ENCODE results near the gene RAVER1.
A peak's percentile ranks its signal among the peaks of the same experiment; 100 is the strongest.
"Not testable (repeated sequence)": the region's sequence is repeated elsewhere in the genome, so short reads cannot be mapped to it uniquely, and the experiment has no call there.

Gene RAVER1

GRCh38 chr19:10332965-10333757, at the start of gene RAVER1:
RAVER1 (minus strand) TSS chr19:10333529; CDS start chr19:10333507, 22 bp downstream.
- peak; percentile 99 for DNase-seq

GRCh38 chr19:10383223-10383499, 49.8 kb upstream of the RAVER1 start:
- not testable (repeated sequence) for DNase-seq

GRCh38 chr19:10380313-10381102, 47.2 kb upstream of the RAVER1 start, which contains the start of gene TYK2:
TYK2 (minus strand) TSS chr19:10380572; CDS start chr19:10378406, 2,166 bp downstream.
- peak; percentile 100 for DNase-seq

DNA sequence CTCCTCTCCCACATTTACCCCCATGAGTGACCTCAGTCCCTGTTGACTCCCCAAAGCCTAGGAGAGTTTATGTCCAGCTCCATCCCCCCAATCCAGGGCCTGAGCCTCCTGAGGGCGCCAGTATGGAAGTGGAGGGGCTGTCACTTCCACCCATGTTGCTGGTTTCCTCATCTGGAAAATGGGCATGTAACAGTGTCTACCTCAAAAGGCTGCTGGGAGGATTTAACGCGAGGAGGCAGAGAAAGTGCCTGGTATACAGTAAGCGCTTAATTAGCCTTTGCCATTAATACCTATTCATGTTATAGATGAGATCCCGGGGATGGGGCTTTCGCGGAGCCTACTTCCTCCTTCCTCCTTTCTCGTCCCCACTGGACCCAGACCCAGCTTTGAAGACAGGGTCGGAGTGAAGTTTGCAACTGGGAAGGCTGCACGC, 46.6 kb upstream of the RAVER1 start:
- DNase-seq: no peak

GRCh38 chr19:10378124-10378523, 44.8 kb upstream of the RAVER1 start:
- DNase-seq: no peak

DNA sequence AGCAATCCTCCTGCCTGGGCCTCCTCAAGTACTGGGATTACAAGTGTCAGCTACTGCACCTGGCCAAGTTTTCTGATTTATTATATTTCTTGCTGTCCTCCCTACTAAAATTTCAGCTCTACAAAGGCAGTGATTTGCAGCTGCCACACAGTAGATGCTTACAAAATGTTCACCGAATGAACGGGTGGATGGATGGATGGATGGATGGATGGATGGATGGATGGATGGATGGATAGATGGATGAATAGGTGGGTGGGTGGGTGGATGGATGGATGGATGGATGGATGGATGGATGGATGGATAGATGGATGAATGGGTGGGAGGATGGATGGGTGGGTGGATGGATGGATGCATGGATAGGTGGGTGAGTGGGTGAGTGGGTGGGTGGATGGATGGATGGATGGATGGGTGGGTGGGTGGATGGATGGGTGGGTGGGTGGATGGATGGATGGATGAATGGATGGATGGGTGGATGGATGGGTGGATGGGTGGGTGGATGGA, 43.9 kb upstream of the RAVER1 start:
- DNase-seq: not testable (repeated sequence)

DNA sequence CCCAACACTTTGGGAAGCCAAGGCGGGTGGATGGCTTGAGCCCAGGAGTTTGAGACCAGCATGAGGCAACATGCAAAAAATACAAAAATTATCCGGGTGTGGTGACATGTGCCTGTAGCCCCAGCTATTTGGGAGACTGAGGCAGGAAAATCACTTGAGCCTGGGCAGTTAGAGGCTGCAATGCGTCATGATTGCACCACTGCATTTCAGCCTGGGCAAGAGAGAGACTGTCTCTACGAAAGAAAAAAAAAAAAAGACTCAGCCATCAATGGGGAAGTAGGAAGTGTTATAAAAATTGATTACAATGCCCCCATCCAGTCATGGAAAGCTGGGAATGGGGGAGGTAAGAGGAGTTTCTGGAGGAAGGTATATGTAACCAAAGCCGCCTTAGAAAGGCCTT, 41.6 kb upstream of the RAVER1 start:
- DNase-seq: no peak

DNA sequence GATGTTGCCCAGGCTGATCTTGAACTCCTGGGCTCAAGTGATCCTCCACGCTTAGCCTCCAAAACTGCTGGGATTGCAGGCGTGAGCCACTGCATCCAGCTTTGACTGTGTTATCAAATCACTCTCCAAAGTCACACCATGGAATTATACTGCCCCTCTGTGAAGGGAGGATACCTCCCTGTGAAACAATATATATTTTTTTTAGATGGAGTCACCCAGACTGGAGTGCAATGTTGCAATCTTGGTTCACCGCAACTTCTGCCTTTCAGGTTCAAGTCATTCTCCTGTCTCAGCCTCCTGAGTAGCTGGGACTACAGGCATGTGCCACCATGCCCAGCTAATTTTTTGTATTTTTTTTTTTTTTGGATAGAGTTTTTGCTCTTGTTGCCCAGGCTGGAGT, 39.4 kb upstream of the RAVER1 start:
- no peak for DNase-seq

GRCh38 chr19:10368101-10368803, 34.9 kb upstream of the RAVER1 start:
- no peak for DNase-seq

DNA sequence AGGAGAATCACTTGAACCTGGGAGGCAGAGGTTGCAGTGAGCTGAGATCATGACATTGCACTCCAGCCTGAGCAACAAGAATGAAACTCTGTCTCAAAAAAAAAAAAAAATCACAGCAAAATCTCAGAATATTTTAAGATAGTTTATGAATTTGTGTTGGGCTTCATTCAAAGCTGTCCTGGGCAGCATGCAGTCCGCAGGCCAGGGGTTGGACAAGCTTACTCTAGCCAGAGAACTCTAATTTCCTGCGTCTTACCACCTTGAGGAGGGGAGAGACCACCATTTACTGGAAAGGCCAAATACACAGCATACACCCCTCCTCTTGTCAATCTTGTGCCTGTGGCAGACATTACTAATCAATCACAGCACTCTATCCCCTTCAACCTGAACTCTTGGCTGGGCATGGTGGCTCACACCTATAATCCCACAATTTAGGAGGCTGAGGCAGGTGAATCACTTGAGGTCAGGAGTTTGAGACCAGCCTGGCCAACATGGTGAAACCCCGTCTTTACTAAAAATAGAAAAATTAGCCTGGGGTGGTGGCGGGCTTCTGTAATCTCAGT, 33.7 kb upstream of the RAVER1 start:
- DNase-seq: not testable (repeated sequence)

- DNase-seq: no peak
Observed at GRCh38 chr19:10365518-10365917, 32.2 kb upstream of the RAVER1 start.

DNA sequence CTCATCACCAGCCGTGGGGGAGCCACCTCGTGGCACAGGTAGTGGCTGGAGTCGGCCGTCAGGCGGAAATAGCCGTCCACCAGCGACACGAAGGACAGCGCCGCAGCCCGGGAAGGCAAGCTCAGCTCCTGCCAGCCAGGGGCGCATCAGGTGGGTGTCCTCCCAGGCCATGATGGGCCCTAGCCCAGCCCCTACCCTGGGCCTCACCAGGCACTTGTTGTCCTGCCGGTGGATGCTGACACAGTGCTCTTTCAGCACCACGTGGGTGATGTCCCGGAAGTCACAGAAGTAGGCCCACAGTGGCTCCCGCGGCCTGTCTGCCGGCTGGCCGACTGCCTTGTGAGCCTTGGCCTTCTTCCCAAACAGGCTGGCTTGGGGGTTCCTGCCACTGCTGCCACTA, 31.3 kb upstream of the RAVER1 start:
- DNase-seq: no peak

GRCh38 chr19:10363789-10364281, 30.5 kb upstream of the RAVER1 start:
- DNase-seq: no peak

- DNase-seq: no peak
Observed at GRCh38 chr19:10362259-10362658, 28.9 kb upstream of the RAVER1 start.

DNA sequence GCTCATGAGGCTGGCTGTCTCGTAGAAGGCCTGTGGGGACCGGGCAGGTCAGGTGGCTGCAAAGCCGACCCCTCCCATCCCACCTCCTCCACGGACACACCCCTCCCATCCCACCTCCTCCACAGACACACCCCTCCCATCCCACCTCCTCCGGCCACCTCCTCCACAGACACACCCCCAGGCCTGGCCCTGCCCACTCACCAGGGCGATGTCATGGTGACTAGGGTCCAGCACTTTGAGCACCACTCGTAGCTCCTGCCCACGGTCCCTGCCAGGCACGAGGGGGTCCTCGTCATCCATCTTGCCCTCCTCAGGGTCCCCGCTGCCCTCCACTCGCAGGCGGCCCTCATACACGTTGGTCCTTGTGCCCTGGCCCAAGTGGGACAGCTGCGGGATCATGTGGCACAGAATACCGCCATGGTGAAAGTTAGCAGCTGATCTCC, 28.3 kb upstream of the RAVER1 start:
- no peak for DNase-seq

DNA sequence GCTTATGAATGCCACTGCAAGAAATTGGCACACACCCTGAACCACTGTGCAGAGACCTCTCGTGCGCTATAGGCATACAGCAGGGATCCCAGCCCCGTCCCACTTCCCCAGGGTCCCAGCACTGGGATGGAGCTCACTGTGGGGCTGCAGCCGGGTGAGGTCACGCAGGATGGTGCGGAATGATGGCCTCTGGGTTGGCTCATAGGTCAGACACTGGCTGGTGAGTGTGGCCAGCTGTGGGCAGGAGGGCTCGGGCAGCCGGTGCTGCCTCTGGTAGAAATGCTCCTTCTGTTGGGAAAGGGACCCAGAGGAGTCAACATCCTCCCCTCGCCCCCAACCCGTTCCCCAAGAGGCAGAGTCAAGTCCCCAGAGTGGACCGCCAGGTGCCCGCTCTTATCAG, 23.1 kb upstream of the RAVER1 start:
- DNase-seq: no peak

GRCh38 chr19:10353793-10354391, 20.6 kb upstream of the RAVER1 start:
- DNase-seq: peak; percentile 96

GRCh38 chr19:10352764-10353671, 19.7 kb upstream of the RAVER1 start:
- peak; percentile 94 for DNase-seq

GRCh38 chr19:10346509-10346908, 13.2 kb upstream of the RAVER1 start:
- DNase-seq: no peak

DNA sequence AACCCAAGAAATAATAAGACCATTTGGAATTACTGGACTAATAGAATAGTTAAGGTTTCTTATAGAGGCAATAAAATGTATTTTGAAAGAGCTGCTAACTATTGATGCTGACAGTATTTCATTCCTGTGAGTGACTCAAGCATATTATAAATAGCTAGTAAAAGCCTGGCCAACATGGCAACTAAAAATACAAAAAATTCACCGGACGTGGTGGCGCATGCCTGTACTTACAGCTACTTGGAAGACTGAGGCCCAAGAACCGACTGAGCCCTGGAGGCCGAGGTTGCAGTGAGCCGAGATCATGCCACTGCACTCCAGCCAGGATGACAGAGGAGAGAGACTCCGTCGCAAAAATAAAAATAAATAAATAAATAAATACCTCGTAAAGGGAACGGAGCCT, 11.5 kb upstream of the RAVER1 start:
- no peak for DNase-seq

- DNase-seq: no peak
Observed at GRCh38 chr19:10343495-10343894, 10.2 kb upstream of the RAVER1 start.
